Bladder microvascular endothelial cell (primary cell): ENCODE data around the gene NDUFS2. TPM values are rescaled to one million over a fixed set of nuclear protein-coding genes. Genes with fewer than 3 reads are reported as not detected.

ENCODE experiments used
- total RNA-seq: library from RNA; depleted of rRNA; stranded (reverse); fragments of >200 nt; gene quantifications from 2 replicates; pipeline ENCODE4 v1.2.3, GENCODE V29; 2014

NDUFS2 gene
- 139 and 183 TPM in 2 replicates for total RNA-seq

GRCh38 chr1:161201836-161202712 lies at the start of gene NDUFS2:
Gene NDUFS2 (plus strand): TSS chr1:161202367. CDS start chr1:161202386, 19 bp downstream.

GRCh38 chr1:161153682-161154337 lies 48.4 kb upstream of the NDUFS2 start, which contains the start of gene UFC1:
Gene UFC1 (plus strand): TSS chr1:161153978. CDS start chr1:161153998, 20 bp downstream.

GRCh38 chr1:161159087-161159912 lies 42.9 kb upstream of the NDUFS2 start, which contains the start of gene USP21:
Gene USP21 (plus strand): TSS chr1:161159500. CDS start chr1:161160641, 1,141 bp downstream.

DNA sequence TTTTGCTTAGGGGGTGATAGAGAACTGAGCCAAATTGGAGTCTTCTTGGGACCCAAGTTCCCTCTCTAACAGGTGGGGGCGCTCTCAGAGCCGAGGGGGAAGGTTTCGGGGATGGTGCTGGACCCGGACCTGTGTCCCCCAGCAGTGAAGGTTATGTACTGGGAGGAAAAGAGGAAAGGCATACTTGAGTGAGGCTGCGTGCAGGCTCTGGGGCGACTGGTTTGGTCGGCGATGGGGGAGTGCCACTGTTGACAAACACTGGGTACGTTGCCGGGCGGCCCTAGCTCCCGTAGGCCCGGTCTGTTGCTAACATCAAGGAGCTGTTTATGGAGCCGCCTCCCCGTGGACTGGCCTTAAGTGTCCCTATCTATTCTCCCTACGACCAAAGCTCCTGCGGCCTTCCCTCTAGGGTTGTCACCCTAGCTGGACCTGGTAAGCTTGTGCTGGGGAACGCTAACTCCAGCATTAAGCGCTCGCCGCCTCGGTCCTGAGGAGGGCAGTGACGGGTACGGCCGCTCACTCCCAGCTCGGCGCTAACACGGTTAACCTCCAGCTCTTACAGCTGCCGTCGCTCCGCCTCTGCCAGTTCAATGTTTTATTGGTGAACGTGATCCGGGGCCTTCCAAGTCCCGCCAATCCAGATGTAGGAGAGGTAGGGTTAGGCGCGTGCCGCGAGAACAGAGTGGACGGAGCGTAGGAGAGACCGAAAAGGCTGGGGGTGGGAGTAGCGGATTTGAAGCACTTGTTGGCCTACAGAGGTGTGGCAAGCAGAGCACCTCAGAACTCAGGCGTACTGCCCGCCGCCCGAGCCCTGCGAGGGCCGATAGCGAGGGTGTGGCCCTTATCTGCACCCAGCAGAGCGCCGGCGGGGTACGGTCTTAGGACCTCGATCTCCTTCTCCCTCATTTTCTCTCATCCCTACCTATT lies 36.2 kb upstream of the NDUFS2 start, which contains the start of gene PPOX:
TSS of gene PPOX (plus strand) at position 685 of the 927 bp plus-strand sequence. CDS start 422 bp downstream, outside the sequence.

DNA sequence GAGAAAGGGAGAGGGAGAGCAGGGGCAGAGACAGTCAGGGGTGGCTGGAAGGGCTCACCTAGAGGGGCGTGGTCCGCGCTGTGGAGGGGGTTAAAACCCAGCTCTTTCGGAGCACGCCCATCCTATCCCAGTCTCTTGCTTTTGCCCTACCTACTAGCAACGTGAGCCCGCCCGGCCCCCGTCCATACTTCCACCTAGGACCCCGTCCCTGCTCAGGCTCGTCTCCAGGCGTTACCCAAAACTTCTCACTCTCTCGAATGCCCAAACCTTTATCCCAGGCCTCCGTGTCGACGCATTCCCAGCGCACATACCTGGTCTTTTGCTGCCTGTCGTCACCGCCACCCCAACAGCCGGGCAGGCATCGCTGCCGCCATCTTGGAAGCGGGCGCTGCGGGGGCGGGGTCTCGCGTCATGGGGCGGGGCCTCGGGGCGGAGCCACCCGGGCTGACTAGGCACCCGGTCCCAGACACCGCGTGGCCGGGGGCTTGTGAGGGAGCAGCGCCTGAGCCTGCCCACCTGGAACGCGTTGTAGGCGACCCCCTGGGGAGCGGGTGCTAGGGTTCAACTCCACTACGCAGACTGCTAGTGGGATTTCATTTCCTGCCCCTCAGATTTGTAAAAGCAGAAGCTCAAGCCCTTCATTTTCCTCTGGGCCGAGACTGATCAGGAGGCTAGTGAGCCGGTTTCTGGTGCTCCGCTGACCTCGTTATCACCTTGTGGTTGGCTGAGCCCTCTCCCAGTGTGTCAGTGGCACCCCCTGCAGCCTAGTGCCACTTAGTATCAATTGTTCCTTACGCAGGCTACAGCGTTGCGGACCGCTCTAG lies 24.8 kb upstream of the NDUFS2 start, which contains the start of gene B4GALT3:
TSS of gene B4GALT3 (minus strand) at position 396 of the 824 bp plus-strand sequence. CDS start 1,447 bp downstream, outside the sequence.

DNA sequence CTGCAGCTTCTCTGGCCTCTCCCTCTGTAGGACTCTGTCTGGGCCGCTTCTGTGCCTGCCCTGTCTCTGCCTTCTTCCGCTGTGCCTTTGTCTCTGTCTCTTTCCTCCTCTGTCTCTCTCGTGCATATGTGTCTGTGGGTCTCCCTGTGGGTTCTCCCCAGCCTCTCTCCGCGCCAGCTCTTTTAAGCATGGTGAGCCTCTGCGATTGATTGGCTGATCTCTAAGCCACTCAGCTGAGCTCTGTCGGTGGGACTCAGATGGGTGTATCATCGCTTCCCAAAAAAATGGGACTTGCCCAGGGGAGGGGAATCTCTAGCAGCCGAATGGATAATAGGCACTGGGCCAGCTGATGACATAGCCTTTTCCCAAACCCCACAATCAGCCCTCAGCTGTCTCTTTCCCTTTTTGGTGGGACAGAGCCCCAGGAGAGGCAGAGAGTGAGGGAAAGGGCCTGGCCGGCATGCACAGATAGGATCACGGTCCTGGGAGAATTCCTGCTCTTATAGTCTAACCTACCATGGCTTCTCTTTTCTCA lies 3.2 kb upstream of the NDUFS2 start, which contains the start of gene ADAMTS4:
TSS of gene ADAMTS4 (minus strand) at position 158 of the 535 bp plus-strand sequence. CDS start 427 bp downstream, outside the sequence.

DNA sequence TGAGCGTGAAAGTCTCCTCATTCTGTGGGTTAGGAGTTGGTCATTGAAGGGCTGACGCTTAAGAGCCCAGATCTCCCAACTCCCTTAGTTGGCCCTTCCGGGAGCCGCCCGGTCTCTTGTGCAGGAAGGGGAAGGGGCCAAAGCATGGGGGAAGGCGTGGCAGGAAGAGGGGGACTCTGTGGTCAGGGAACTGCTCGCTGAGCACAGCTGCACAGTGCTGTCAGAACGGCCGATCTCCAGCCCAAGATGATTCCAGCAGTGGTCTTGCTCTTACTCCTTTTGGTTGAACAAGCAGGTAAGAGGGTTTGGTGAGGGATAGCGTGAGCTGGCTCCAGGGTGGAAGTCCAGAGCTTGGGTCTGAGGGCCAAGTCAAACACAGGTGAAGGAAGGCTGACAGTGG lies 12.9 kb downstream of the NDUFS2 start, which contains the start of gene FCER1G:
TSS of gene FCER1G (plus strand) at position 220 of the 400 bp plus-strand sequence. CDS start at position 247, 27 bp downstream.

DNA sequence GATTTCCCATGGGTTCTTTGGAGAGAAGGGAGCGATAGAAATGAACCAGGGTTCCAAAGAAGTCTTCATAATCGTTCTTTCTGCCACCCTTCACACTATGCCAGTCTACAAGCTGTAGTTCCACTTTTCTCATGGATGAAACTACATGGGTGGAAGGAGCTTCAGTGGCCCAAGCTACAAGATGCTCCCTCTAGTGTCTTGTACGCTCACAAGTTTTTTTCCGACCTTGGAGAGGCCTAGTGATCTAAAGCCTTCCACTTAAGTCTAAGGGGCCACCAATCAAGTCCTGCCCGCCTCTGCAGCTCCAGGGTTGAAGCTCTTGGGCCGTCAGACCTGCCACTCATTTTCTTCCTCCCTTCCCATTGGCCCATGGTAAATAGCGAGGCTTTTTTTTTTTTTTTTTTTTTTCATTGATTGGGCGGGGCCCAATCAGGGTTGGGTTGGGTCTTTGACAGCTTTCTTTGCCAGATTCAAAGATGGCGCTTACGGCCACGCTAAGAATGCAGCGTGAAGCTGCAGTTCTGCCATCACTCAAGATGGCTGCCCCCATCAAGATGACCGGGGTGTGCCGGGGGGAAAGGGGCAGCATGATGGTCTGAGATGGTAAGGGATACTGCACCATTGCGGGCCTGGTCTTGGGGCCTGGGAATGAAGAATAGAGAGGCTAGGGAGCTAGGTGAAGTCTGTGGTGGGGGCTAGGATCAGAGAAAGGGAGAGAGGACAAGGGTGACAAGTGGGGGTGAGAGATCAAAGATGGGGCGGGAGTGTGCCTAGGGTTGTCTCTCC lies 23.6 kb downstream of the NDUFS2 start, which contains the start of gene TOMM40L:
TSS of gene TOMM40L (plus strand) at position 527 of the 786 bp plus-strand sequence. CDS start 430 bp downstream, outside the sequence.

DNA sequence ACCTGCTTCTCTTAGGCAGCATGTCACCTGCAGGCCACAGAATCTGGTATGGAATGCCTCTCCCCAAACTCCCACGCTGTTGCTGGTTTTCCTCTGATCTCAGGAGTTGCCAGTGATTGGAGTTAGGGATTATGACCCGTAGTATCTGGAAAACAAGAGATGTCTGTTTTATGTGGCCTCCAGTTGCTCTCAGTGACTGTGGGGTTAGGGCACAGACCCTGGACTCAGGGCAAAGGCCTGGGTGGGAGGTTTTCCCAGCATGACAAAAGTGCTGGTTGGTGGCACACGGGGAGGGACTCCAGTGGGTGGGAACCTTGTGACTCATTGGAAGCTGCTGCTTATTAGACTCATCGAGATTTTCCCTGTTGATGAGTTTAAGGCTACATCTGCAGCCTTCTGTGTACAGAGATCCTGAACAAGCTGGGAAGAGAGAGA lies 35.9 kb downstream of the NDUFS2 start, which contains the start of gene NR1I3:
TSS of gene NR1I3 (minus strand) at position 165 of the 435 bp plus-strand sequence. CDS start 1,638 bp downstream, outside the sequence.

GRCh38 chr1:161258439-161259344 lies 56.5 kb downstream of the NDUFS2 start, which contains the start of gene PCP4L1:
Gene PCP4L1 (plus strand): TSS chr1:161258745. CDS start chr1:161258975, 230 bp downstream.

Other genes starting within 250 kb of the NDUFS2 start
- gene ITLN2, start 247.6 kb upstream of the NDUFS2 start, total RNA-seq = not detected in 2 replicates
- 84.2 and 331 TPM in 2 replicates for gene F11R, start 181.2 kb upstream of the NDUFS2 start, total RNA-seq
- gene TSTD1, start 163.4 kb upstream of the NDUFS2 start, total RNA-seq = 3.8 TPM in 1 of 2 replicates, not detected in the other
- gene USF1, start 156.4 kb upstream of the NDUFS2 start, total RNA-seq = 104 and 119 TPM in 2 replicates
- gene ARHGAP30, start 132.5 kb upstream of the NDUFS2 start, total RNA-seq = not detected in 2 replicates
- gene NECTIN4, start 112.8 kb upstream of the NDUFS2 start, total RNA-seq = 0.31 and 0.32 TPM in 2 replicates
- gene KLHDC9, start 104.0 kb upstream of the NDUFS2 start, total RNA-seq = 1.5 and 1.6 TPM in 2 replicates
- 31.4 and 45.7 TPM in 2 replicates for gene PFDN2, start 84.3 kb upstream of the NDUFS2 start, total RNA-seq
- gene NIT1, start 84.3 kb upstream of the NDUFS2 start, total RNA-seq = 10.8 and 12.5 TPM in 2 replicates
- gene DEDD, start 69.7 kb upstream of the NDUFS2 start, total RNA-seq = 21.7 and 47.4 TPM in 2 replicates
- 119 and 137 TPM in 2 replicates for gene UFC1, start 48.4 kb upstream of the NDUFS2 start, total RNA-seq
- 3.6 and 7.8 TPM in 2 replicates for gene USP21, start 42.9 kb upstream of the NDUFS2 start, total RNA-seq
- gene PPOX, start 35.9 kb upstream of the NDUFS2 start, total RNA-seq = 13.7 and 15.4 TPM in 2 replicates
- gene B4GALT3, start 24.9 kb upstream of the NDUFS2 start, total RNA-seq = 16.0 and 29.8 TPM in 2 replicates
- 9.7 and 9.9 TPM in 2 replicates for gene ADAMTS4, start 3.3 kb upstream of the NDUFS2 start, total RNA-seq
- 0.16 TPM in 1 of 2 replicates, not detected in the other for gene FCER1G, start 12.9 kb downstream of the NDUFS2 start, total RNA-seq
- not detected in 2 replicates for gene APOA2, start 21.3 kb downstream of the NDUFS2 start, total RNA-seq
- 14.2 and 18.3 TPM in 2 replicates for gene TOMM40L, start 23.7 kb downstream of the NDUFS2 start, total RNA-seq
- gene NR1I3, start 35.8 kb downstream of the NDUFS2 start, total RNA-seq = not detected in 2 replicates
- not detected in 2 replicates for gene PCP4L1, start 56.4 kb downstream of the NDUFS2 start, total RNA-seq
- gene MPZ, start 107.6 kb downstream of the NDUFS2 start, total RNA-seq = 0.76 and 0.81 TPM in 2 replicates
- 6.3 and 23.0 TPM in 2 replicates for gene SDHC, start 112.0 kb downstream of the NDUFS2 start, total RNA-seq
- gene CFAP126, start 165.5 kb downstream of the NDUFS2 start, total RNA-seq = not detected in 2 replicates